22Rv1 (cell line): ENCODE measurements around the gene NELL1.

Source experiments
- CTCF ChIP-seq: fragments of 450-650 bp; IDR thresholded peaks from 2 replicates; pipeline ENCODE4 v1.5.1; 2017; ENCODE audit warnings: mild to moderate bottlenecking
- ZFX ChIP-seq: fragments of 450-650 bp; IDR thresholded peaks from 2 replicates; pipeline ENCODE4 v1.6.1; 2017; ENCODE audit warnings: antibody characterized with exemption, borderline replicate concordance

DNA sequence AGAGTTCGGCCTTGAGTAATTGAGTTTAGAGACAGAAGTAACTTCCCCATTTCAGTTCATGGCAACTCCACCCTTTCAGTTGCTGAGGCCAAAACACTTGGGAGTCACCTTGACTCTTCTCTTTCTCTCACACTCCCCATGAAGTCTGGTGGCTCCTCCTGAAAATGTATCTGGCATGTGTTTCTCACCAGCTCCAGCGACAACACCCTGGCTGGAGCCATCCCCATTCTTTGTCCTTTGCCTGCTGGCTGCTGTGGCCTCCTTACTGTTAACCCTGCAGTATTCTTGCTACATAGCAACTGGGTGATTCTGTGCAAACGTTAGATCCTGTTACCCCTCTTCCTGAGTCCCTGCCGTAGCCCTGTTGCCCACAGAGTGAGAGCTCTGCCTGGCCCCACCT lies 46.1 kb upstream of the NELL1 start:
- no peak for TF ChIP-seq CTCF
- TF ChIP-seq ZFX: no peak
